NCI-H128 (cell line): Measurements from ENCODE around the gene IARS2.
"Not testable (repeated sequence)": the region's sequence is repeated elsewhere in the genome, so short reads cannot be mapped to it uniquely, and the experiment has no call there.

Source experiments
- DNase-seq: peaks from one replicate; lab custom pipeline; 2025; ENCODE audit not compliant: unreplicated experiment; lab: John Stamatoyannopoulos, UW

The IARS2 gene

GRCh38 chr1:220164116-220164515 is 70.2 kb downstream of the IARS2 start:
- no peak for DNase-seq

GRCh38 chr1:220164517-220164916 is 70.6 kb downstream of the IARS2 start:
- no peak for DNase-seq

GRCh38 chr1:220166853-220167252 is 72.9 kb downstream of the IARS2 start:
- no peak for DNase-seq

- DNase-seq: not testable (repeated sequence)
Measured at GRCh38 chr1:220169887-220170286, 76.0 kb downstream of the IARS2 start.

GRCh38 chr1:220170836-220171526 is 77.0 kb downstream of the IARS2 start:
- DNase-seq: no peak

- no peak for DNase-seq
Measured at GRCh38 chr1:220176540-220176939, 82.6 kb downstream of the IARS2 start.

GRCh38 chr1:220182111-220182510 is 88.2 kb downstream of the IARS2 start:
- DNase-seq: no peak

- DNase-seq: no peak
Measured at GRCh38 chr1:220182656-220183055, 88.7 kb downstream of the IARS2 start.

GRCh38 chr1:220184506-220184905 is 90.6 kb downstream of the IARS2 start:
- no peak for DNase-seq

GRCh38 chr1:220186752-220187151 is 92.8 kb downstream of the IARS2 start:
- no peak for DNase-seq

GRCh38 chr1:220188538-220188937 is 94.6 kb downstream of the IARS2 start:
- no peak for DNase-seq

- DNase-seq: peak; percentile 4
Measured at GRCh38 chr1:220189750-220190347, 95.9 kb downstream of the IARS2 start.

GRCh38 chr1:220195701-220196100 is 101.8 kb downstream of the IARS2 start:
- no peak for DNase-seq
